Gastroesophageal sphincter (tissue), 3 donors: ENCODE data around the gene IMMP2L.

ENCODE experiments used
- CTCF ChIP-seq, 4 experiments: fragments of 200-600 bp in 2 of 4; fragments of 450-650 bp in 2 of 4; sonication (generic) in 1 of 4; IDR thresholded peaks; one replicate each; pipeline ENCODE4 v1.5.1; 2017 to 2019; ENCODE audit warnings: antibody characterized with exemption in 4 of 4, mild to moderate bottlenecking in 2 of 4, moderate library complexity in 2 of 4
- EP300 ChIP-seq: sonication (generic); formaldehyde crosslinking; IDR thresholded peaks from one replicate; pipeline ENCODE4 v1.6.1; 2017; ENCODE audit warnings: antibody characterized with exemption, mild to moderate bottlenecking
- POLR2A ChIP-seq, 2 donors: fragments of 450-650 bp; IDR thresholded peaks; one replicate each; pipeline ENCODE4 v1.6.1; 2017; ENCODE audit warnings: antibody characterized with exemption in 2 of 2, mild to moderate bottlenecking in 2 of 2, moderate library complexity in 1 of 2
- POLR2AphosphoS5 ChIP-seq: sonication (generic); formaldehyde crosslinking; IDR thresholded peaks from one replicate; pipeline ENCODE4 v1.6.1; 2017; ENCODE audit warnings: antibody characterized with exemption

GRCh38 chr7:111261496-111261895, 300.8 kb downstream of the IMMP2L start:
- TF ChIP-seq CTCF (IDR thresholded peaks at IDR 0.05): no peak
- no peak for TF ChIP-seq POLR2A (IDR thresholded peaks at IDR 0.05)
- no peak for TF ChIP-seq EP300
- no peak for TF ChIP-seq POLR2AphosphoS5
